Adrenal gland (tissue), 12 donors: Measurements from ENCODE around the gene TRIM69. TPM values are rescaled to one million over a fixed set of nuclear protein-coding genes. Genes with fewer than 3 reads are reported as not detected.

Experiments
- DNase-seq, 7 donors: peaks; one replicate each; pipeline ENCODE4 v3.0.0-alpha.2; 2019 to 2020
- H3K27ac ChIP-seq, 5 donors: fragments of 200-600 bp; sonication (generic) in 4 of 5; 1 replicate in 3 of 5; 2 replicates in 2 of 5; pipeline versions ENCODE4 v1.5.1 to v1.8.0; 2016 to 2020; ENCODE audit warnings: mild to moderate bottlenecking in 1 of 5
- H3K27me3 ChIP-seq: fragments of 200-600 bp; 2 replicates; pipeline ENCODE4 v1.8.0; 2021
- H3K36me3 ChIP-seq, 2 donors: fragments of 200-600 bp; replicated peaks in 1 of 2; 1 replicate in 1 of 2; 2 replicates in 1 of 2; pipeline versions ENCODE4 v1.5.1 to v1.8.0; 2018 to 2022
- H3K4me1 ChIP-seq, 2 donors: fragments of 200-600 bp; replicated peaks in 1 of 2; 1 replicate in 1 of 2; 2 replicates in 1 of 2; pipeline versions ENCODE4 v1.5.1 to v1.8.0; 2018 to 2021
- H3K4me3 ChIP-seq, 4 donors: fragments of 200-600 bp; sonication (generic) in 3 of 4; one replicate each; pipeline ENCODE4 v1.5.1; 2016 to 2018
- H3K9me3 ChIP-seq, 3 donors: fragments of 200-600 bp; sonication (generic) in 1 of 3; replicated peaks in 1 of 3; 1 replicate in 2 of 3; 2 replicates in 1 of 3; pipeline versions ENCODE4 v1.5.1 to v1.8.0; 2016 to 2021
- CTCF ChIP-seq, 6 experiments: fragments of 450-650 bp in 4 of 6; fragments of 200-600 bp in 2 of 6; sonication (generic) in 1 of 6; IDR thresholded peaks; 1 replicate in 5 of 6; 2 replicates in 1 of 6; pipeline versions ENCODE4 v1.5.1 to v1.8.0; 2016 to 2021; ENCODE audit warnings: antibody characterized with exemption in 6 of 6, mild to moderate bottlenecking in 2 of 6, moderate library complexity in 1 of 6
- POLR2A ChIP-seq, 2 donors: fragments of 450-650 bp; IDR thresholded peaks; one replicate each; pipeline ENCODE4 v1.6.1; 2017; ENCODE audit warnings: antibody characterized with exemption in 2 of 2, mild to moderate bottlenecking in 2 of 2, moderate library complexity in 1 of 2
- WGBS, 4 donors: extraction: QIAGEN DNeasy Blood & Tissue Kit in 2 of 4; methylation state at CpG; one replicate each; pipeline versions ENCODE4 v1.1.5 to v1.1.7; 2013 to 2017; 5-methylcytosine and 5-hydroxymethylcytosine counted together
- intact Hi-C, 2 donors: fragments of 100-400 bp; cut with DNase I; formaldehyde crosslinking; loops; one replicate each; pipeline versions ENCODE4 v1.14.1 to v1.15.0; 2022 to 2023
- polyA plus RNA-seq, 3 donors: library from polyadenylated mRNA; stranded (reverse); fragments of 200-250 nt in 2 of 3; fragments of 350-450 nt in 1 of 3; fragmentation: Illumina TruSeq in 1 of 3; extraction: RNeasy Lipid Tissue Mini Kit (QIAGEN cat#74804) in 1 of 3; gene quantifications; one replicate each; pipeline ENCODE4 v1.2.3, GENCODE V29; 2013 to 2014
- total RNA-seq, 9 donors: library from RNA; depleted of rRNA in 4 of 9; stranded (reverse); fragments of >200 nt in 4 of 9; fragments of 120-200 nt in 1 of 9; fragmentation: NEBNext Ultra II Directional in 1 of 9; extraction: Animal tissue kit (Norgen Biotek cat#: 25700) in 1 of 9; gene quantifications; one replicate each; pipeline versions ENCODE4 v1.1.0 to v1.2.4, GENCODE V29; 2013 to 2023
- donor health status: healthy with polysubstance abuse.
- donor health status: Bipolar disorder and iron deficiency.
- donor health status: DM: yes; HTN: yes; CAD: no.
- donor health status: DM: no; HTN: no; CAD: no.
- donor health status: DM: no; HTN: no; CAD: no.
- donor health status: DM: yes; HTN: yes; CAD: no.

The TRIM69 gene
- total and polyA plus RNA-seq, 12 donors, result 7.2 to 38.8 (median 18.3) TPM

- no peak for TF ChIP-seq POLR2A (IDR thresholded peaks at IDR 0.05)
- no peak for TF ChIP-seq CTCF (IDR thresholded peaks at IDR 0.05)
- no peak overlapping the region for H3K4me3 ChIP-seq
- H3K4me1 ChIP-seq, result no peaks in the 10 kb centered on the region
- intact Hi-C loops, result no loop called here
- H3K27ac ChIP-seq, result no peak overlapping the region
- H3K36me3 ChIP-seq, result no peaks in the 10 kb centered on the region
- no peaks in the 10 kb centered on the region for H3K27me3 ChIP-seq
- 88 to 100% (median 96%) methylated on average over 1 of the region's 1 CpG for WGBS, 4 donors
- no peak for DNase-seq
- peaks cover 0 to 6% (median 0%) of the 10 kb centered on the region in 3 donors for H3K9me3 ChIP-seq
These were observed 17.0 kb downstream of the TRIM69 start for GRCh38 chr15:44753345-44753744.

- Histone ChIP-seq H3K36me3 (no peaks in the 10 kb centered on the region), H3K9me3 (no peaks in the 10 kb centered on the region), H3K27ac (no peak overlapping the region), H3K4me1 (no peaks in the 10 kb centered on the region), H3K27me3 (no peaks in the 10 kb centered on the region), H3K4me3 (no peak overlapping the region)
- no peak for TF ChIP-seq POLR2A (IDR thresholded peaks at IDR 0.05)
- no peak for TF ChIP-seq CTCF (IDR thresholded peaks at IDR 0.05)
- intact Hi-C loops, result no loop called here
- 78 to 91% (median 89%) methylated on average over 2 of the region's 2 CpGs for WGBS, 4 donors
- no peak for DNase-seq
These were observed 26.9 kb downstream of the TRIM69 start for GRCh38 chr15:44763187-44763586.

DNA sequence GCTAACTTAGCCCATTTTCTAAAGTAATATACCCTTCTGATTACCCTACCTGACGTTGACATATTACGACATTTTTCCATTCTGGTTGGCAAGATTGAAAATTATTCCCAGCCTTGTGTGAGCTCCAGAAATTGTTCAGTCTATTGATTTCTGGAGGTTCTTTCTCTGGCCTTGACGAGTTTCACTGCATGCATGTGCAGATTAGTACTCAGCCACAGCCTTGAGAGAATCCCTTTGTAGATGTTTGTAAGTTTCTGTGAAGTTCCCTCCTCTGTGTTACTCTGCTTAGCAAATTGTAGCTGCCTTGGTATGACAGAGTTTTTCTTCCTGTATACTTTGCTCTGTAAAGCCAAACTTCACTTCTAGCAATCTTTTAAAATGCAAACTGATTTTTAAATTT lies 27.5 kb downstream of the TRIM69 start:
- Histone ChIP-seq H3K27me3 (no peaks in the 10 kb centered on the region), H3K27ac (no peak overlapping the region), H3K4me3 (no peak overlapping the region), H3K4me1 (no peaks in the 10 kb centered on the region), H3K36me3 (no peaks in the 10 kb centered on the region), H3K9me3 (no peaks in the 10 kb centered on the region)
- intact Hi-C loops, result no loop called here
- no peak for TF ChIP-seq POLR2A (IDR thresholded peaks at IDR 0.05)
- TF ChIP-seq CTCF (IDR thresholded peaks at IDR 0.05), result no peak
- 38 to 64% (median 49%) methylated on average over 3 of the region's 3 CpGs for whole genome bisulfite sequencing, 4 donors
- DNase-seq, result no peak

- no peaks in the 10 kb centered on the region for H3K27me3 ChIP-seq
- H3K4me3 ChIP-seq, result no peak overlapping the region
- intact Hi-C loops, result no loop called here
- DNase-seq, result no peak
- H3K9me3 ChIP-seq, result no peaks in the 10 kb centered on the region
- no peaks in the 10 kb centered on the region for H3K4me1 ChIP-seq
- no peak for TF ChIP-seq POLR2A (IDR thresholded peaks at IDR 0.05)
- TF ChIP-seq CTCF (IDR thresholded peaks at IDR 0.05), result no peak
- no peak overlapping the region for H3K27ac ChIP-seq
- no peaks in the 10 kb centered on the region for H3K36me3 ChIP-seq
- WGBS, 4 donors, result 26 to 39% (median 29%) methylated on average over 3 of the region's 3 CpGs
These were observed 28.7 kb downstream of the TRIM69 start for GRCh38 chr15:44765036-44765435.
